K562 (cell line): ENCODE measurements around the gene EIF3J. TPM values are rescaled to one million over a fixed set of nuclear protein-coding genes. Genes with fewer than 3 reads are reported as not detected.

Experiments used
- ATAC-seq: fragments of 200-7000 bp; cut with Tn5 transposase; 3 replicates; pipeline ENCODE4 v1.9.1; 2020; ENCODE audit warnings: moderate library complexity
- BruUV-seq: library from RNA; stranded (reverse); fragments of 400-500 nt; replicated peaks from 2 replicates; lab custom pipeline; 2021; lab: Mats Ljungman, UMichigan
- CTCF ChIA-PET: fragments of 300-600 bp; formaldehyde crosslinking; extraction: SDS; loops from one replicate; lab custom pipeline; 2021; ENCODE audit warnings: low intra/inter-chr PET ratio; lab: Yijun Ruan, JAX
- POLR2A ChIA-PET: fragments of 300-600, 350-650 bp; sonication (Branson Sonifier 250); formaldehyde crosslinking; extraction: SDS; loops from one replicate; lab custom pipeline; 2021; ENCODE audit warnings: antibody characterized with exemption, inconsistent platforms; lab: Yijun Ruan, JAX
- DNase-seq, 4 experiments: peaks; one replicate each; pipeline versions ENCODE4 v3.0.0 to v3.0.0-alpha.2; 2011 to 2018; ENCODE audit warnings: low spot score in 3 of 4, mixed read lengths in 3 of 4; ENCODE audit errors: extremely low read depth in 1 of 4
- FAIRE-seq: peaks from 2 replicates; lab custom pipeline; 2011; peaks lifted over from hg19 to GRCh38; lab: Jason Lieb, UNC
- H2AFZ ChIP-seq: 2 replicates; pipeline ENCODE4 v1.6.0; 2011; ENCODE audit warnings: low read depth, low read length, control low read depth, inconsistent platforms
- H3K27ac ChIP-seq: fragments of 200-600 bp; 3 replicates; pipeline ENCODE4 v1.8.0; 2011; ENCODE audit warnings: low read depth, mild to moderate bottlenecking, control low read depth, inconsistent platforms, low read length, moderate library complexity, mixed read lengths; ENCODE audit errors: extremely low read depth
- H3K27me3 ChIP-seq, 2 experiments: fragments of 300-600 bp in 1 of 2; 2 replicates in 1 of 2; 3 replicates in 1 of 2; pipeline versions ENCODE4 v1.6.0 to v1.8.0; 2011; ENCODE audit warnings: inconsistent platforms in 2 of 2, low read length in 2 of 2, mild to moderate bottlenecking in 1 of 2, mixed read lengths in 1 of 2, moderate library complexity in 1 of 2; ENCODE audit not compliant: control insufficient read depth in 2 of 2, insufficient read depth in 2 of 2
- H3K36me3 ChIP-seq: fragments of 300-600 bp; 3 replicates; pipeline ENCODE4 v1.8.0; 2011; ENCODE audit warnings: mild to moderate bottlenecking, low read length, inconsistent platforms; ENCODE audit not compliant: control insufficient read depth, insufficient read depth
- H3K4me1 ChIP-seq, 2 experiments: fragments of 200-600 bp in 1 of 2; replicated peaks in 1 of 2; 2 replicates in 1 of 2; 3 replicates in 1 of 2; pipeline versions ENCODE4 v1.5.1 to v1.8.0; 2011; ENCODE audit warnings: inconsistent platforms in 2 of 2, low read length in 2 of 2, mild to moderate bottlenecking in 1 of 2, mixed read lengths in 1 of 2, moderate library complexity in 1 of 2; ENCODE audit not compliant: control insufficient read depth in 2 of 2, insufficient read depth in 2 of 2
- H3K4me2 ChIP-seq: 2 replicates; pipeline ENCODE4 v1.6.1; 2011; ENCODE audit warnings: low read length, control low read depth, inconsistent platforms, mixed read lengths; ENCODE audit not compliant: insufficient read depth
- H3K4me3 ChIP-seq: fragments of 200-600 bp; sonication (generic), shearing (Covaris generic); 2 replicates; pipeline ENCODE4 v1.5.1; 2016; ENCODE audit warnings: control low read depth, inconsistent platforms
- H3K79me2 ChIP-seq: fragments of 200-600 bp; 3 replicates; pipeline ENCODE4 v1.8.0; 2011; ENCODE audit warnings: low read length, inconsistent platforms; ENCODE audit not compliant: control insufficient read depth, insufficient read depth
- H3K9ac ChIP-seq, 2 experiments: 2 replicates each; pipeline versions ENCODE4 v1.6.0 to v1.6.1; 2011; ENCODE audit warnings: low read depth in 2 of 2, low read length in 2 of 2, control low read depth in 1 of 2, inconsistent platforms in 1 of 2, mild to moderate bottlenecking in 1 of 2, mixed read lengths in 1 of 2; ENCODE audit not compliant: insufficient read depth in 1 of 2
- H3K9me1 ChIP-seq: one replicate; pipeline ENCODE4 v1.6.0; 2011; ENCODE audit warnings: inconsistent platforms, mild to moderate bottlenecking, low read length, moderate library complexity; ENCODE audit not compliant: control insufficient read depth, insufficient read depth
- H3K9me3 ChIP-seq: replicated peaks from 2 replicates; pipeline ENCODE4 v1.5.1; 2011; ENCODE audit warnings: low read depth, low read length, inconsistent platforms; ENCODE audit not compliant: control insufficient read depth, insufficient read depth
- H4K20me1 ChIP-seq: replicated peaks from 2 replicates; pipeline ENCODE4 v1.6.1; 2011; ENCODE audit warnings: low read length, inconsistent platforms, mixed read lengths; ENCODE audit not compliant: control insufficient read depth, insufficient read depth
- ERF ChIP-seq: fragments of 450-650 bp; formaldehyde crosslinking; IDR thresholded peaks from 2 replicates; pipeline ENCODE4 v1.4.0; 2020; ENCODE audit warnings: mild to moderate bottlenecking, mixed read lengths
- EZH2 ChIP-seq: IDR thresholded peaks from 2 replicates; pipeline ENCODE4 v1.6.1; 2012; ENCODE audit warnings: low read depth, mild to moderate bottlenecking, inconsistent platforms, low read length, borderline replicate concordance
- HDAC6 ChIP-seq: IDR thresholded peaks from 2 replicates; pipeline ENCODE4 v1.6.1; 2012; ENCODE audit warnings: low read depth, mild to moderate bottlenecking, control low read depth, inconsistent platforms, low read length, moderate library complexity
- NBN ChIP-seq: fragments of 450-650 bp; IDR thresholded peaks from 2 replicates; pipeline ENCODE4 v1.6.1; 2016; ENCODE audit warnings: low read depth, mild to moderate bottlenecking
- POLR2AphosphoS5 ChIP-seq: IDR thresholded peaks from 2 replicates; pipeline ENCODE4 v1.6.1; 2011; ENCODE audit warnings: mild to moderate bottlenecking, low read depth, low read length, moderate library complexity; ENCODE audit not compliant: control insufficient read depth, insufficient read depth
- ZNF507 ChIP-seq: conservative IDR thresholded peaks from 2 replicates; pipeline ENCODE4 v1.6.1; 2017; ENCODE audit warnings: missing genetic modification characterization, missing compliant biosample characterization
- ZNF695 ChIP-seq: fragments of 450-650 bp; formaldehyde crosslinking; IDR thresholded peaks from 2 replicates; pipeline ENCODE4 v1.4.0; 2020; ENCODE audit warnings: mild to moderate bottlenecking, moderate library complexity
- ZNF696 ChIP-seq: fragments of 250-450 bp; sonication (Bioruptor Pico); conservative IDR thresholded peaks from 2 replicates; pipeline ENCODE4 v1.4.0; 2020; ENCODE audit warnings: mild to moderate bottlenecking, moderate library complexity
- WGBS: fragments of 100-300 bp; shearing (Covaris generic); methylation state at CpG from one replicate; pipeline ENCODE4 v1.1.6; 2016; ENCODE audit warnings: low coverage, mixed read lengths; ENCODE audit not compliant: insufficient coverage; ENCODE audit errors: missing lambda C conversion rate; 5-methylcytosine and 5-hydroxymethylcytosine counted together
- in situ Hi-C: fragments of 300-500 bp; cut with MboI; formaldehyde crosslinking; loops from 4 replicates; pipeline ENCODE4 v1.15.0; 2018; ENCODE audit warnings: inconsistent platforms, mixed read lengths
- intact Hi-C: fragments of 100-400 bp; cut with micrococcal nuclease; formaldehyde crosslinking; loops from 2 replicates; pipeline ENCODE4 v1.14.2; 2022
- polyA plus RNA-seq, 8 experiments: library from polyadenylated mRNA; depleted of rRNA in 4 of 8; stranded (reverse) in 5 of 8; unstranded in 3 of 8; fragments of >200 nt; fragmentation: Nextera tagmentation in 2 of 8; fragmentation: Illumina TruSeq in 1 of 8; extraction: Ambion mirVana in 2 of 8; extraction: Trizol in 1 of 8; gene quantifications; 2 replicates each; pipeline versions ENCODE4 v1.2.1 to v1.2.3, GENCODE V29; 2011 to 2014; ENCODE audit warnings: inconsistent platforms in 1 of 8, missing spikeins in 1 of 8
- total RNA-seq, 7 experiments: library from RNA; depleted of rRNA in 6 of 7; stranded (reverse); fragments of >200 nt in 6 of 7; fragmentation: Illumina TruSeq in 2 of 7; extraction: Trizol in 2 of 7; gene quantifications; 2 replicates each; pipeline versions ENCODE4 v1.2.1 to v1.2.3, GENCODE V29; 2011 to 2021; ENCODE audit warnings: low replicate concordance in 1 of 7
- TF ChIP-seq, protein P1 (sequence below), 2 experiments: IDR thresholded peaks; 2 replicates each; pipeline ENCODE4 v1.6.1; 2012; ENCODE audit warnings: improper control_type of control experiment in 2 of 2, low read depth in 2 of 2, low read length in 2 of 2, borderline replicate concordance in 1 of 2
- TF ChIP-seq, protein P2 (sequence below): sonication (generic); formaldehyde crosslinking; IDR thresholded peaks from 2 replicates; pipeline ENCODE4 v1.5.0; 2020; ENCODE audit warnings: missing genetic modification reagents
- TF ChIP-seq, protein P3 (sequence below), 2 experiments: fragments of 450-650 bp in 1 of 2; sonication (generic) in 1 of 2; formaldehyde crosslinking in 1 of 2; IDR thresholded peaks in 1 of 2; conservative IDR thresholded peaks in 1 of 2; 2 replicates each; pipeline versions ENCODE4 v1.6.1 to v1.8.1; 2016 to 2023; ENCODE audit warnings: mild to moderate bottlenecking in 2 of 2, moderate library complexity in 2 of 2, inconsistent platforms in 1 of 2, missing genetic modification reagents in 1 of 2

The EIF3J gene
- total and polyA plus RNA-seq, 9 of the 15 experiments (the other 6 are each of a cell fraction or from before 2014, with no cell fraction given), result 44.2 to 217 (median 151) TPM

DNA sequence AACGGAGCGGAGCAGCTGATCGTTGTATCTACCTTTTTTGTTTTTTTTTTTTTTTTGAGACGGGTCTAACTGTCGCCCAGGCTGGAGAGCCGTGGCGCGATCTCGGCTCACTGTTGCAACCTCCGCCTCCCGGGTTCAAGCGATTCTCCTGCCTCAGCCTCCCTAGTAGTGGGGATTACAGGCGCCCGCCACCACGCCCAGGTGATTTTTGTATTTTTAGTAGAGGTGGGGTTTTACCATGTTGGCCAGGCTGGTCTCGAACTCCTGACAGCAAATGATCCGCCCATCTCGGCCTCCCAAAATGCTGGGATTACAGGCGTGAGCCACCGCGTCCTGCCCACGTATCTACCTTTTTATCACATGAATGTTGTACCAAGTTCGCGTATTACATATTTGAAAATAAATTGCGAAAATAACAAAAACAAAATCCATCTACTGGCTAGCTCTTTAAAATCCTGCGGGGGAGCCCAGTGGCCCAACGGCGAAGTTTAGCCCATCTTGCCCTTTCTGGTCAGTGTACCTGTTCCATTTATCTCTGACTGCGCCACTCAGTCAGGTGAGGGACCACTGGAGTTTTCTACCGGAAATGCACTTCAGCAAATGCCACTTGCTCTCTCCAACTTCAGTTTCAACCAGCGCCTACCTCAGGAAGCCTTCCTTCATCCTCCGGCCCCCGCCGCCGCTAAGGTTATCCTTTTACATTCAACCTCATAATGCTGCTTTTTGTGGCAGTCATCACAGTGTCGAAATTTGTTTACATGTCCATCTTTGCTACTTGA is 1.2 kb upstream of the EIF3J start (continued):
- no peak for TF ChIP-seq POLR2AphosphoS5
- TF ChIP-seq, protein P1, sequence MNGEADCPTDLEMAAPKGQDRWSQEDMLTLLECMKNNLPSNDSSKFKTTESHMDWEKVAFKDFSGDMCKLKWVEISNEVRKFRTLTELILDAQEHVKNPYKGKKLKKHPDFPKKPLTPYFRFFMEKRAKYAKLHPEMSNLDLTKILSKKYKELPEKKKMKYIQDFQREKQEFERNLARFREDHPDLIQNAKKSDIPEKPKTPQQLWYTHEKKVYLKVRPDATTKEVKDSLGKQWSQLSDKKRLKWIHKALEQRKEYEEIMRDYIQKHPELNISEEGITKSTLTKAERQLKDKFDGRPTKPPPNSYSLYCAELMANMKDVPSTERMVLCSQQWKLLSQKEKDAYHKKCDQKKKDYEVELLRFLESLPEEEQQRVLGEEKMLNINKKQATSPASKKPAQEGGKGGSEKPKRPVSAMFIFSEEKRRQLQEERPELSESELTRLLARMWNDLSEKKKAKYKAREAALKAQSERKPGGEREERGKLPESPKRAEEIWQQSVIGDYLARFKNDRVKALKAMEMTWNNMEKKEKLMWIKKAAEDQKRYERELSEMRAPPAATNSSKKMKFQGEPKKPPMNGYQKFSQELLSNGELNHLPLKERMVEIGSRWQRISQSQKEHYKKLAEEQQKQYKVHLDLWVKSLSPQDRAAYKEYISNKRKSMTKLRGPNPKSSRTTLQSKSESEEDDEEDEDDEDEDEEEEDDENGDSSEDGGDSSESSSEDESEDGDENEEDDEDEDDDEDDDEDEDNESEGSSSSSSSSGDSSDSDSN (IDR thresholded peaks at IDR 0.05; ENCODE audit: borderline replicate concordance in 1 of 2, low read depth in 2 of 2, low read length in 2 of 2), result no peak

DNA sequence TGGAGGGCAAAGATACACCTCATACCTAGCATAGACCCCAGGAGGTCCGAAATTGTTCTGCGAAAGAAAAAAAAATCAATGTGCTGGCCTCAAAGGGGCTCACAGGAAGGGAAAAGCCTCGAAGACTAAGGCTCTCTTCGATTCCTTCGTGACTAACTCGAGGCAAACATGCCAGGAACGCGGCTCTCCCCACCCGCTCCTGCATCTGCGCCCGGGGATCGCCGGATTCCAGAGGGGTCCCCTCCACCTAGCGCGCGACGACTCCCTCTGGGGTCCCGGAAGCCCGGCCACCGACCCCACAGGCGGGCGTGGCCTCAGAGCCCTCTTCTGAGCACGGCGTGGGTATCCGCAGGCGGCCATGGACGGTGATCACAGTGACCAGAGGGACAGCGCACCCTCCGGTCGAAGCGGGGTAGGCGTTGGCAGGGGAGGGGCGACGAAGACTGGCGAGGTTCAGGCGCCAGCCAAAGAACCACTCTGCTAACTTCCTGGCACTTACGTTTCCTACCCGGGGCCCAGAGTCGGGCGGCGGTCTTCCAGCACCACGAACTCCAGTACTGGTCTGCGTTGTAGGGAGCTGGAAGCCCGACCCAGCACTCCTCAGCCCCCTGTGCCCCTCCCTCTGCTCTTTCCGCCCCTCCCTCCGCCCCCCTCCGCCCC is 515 bp upstream of the EIF3J start:
- peak; percentile 88 for ATAC-seq
- peaks cover 10 to 27% of the 10 kb centered on the region in 2 experiments; a peak in 4 of 5 replicates for H3K4me1 ChIP-seq
- in situ Hi-C loops (no loop called here), intact Hi-C loops (loop anchor here (10.0 kb wide), 1 partner anchor 322 kb away; no protein-coding TSS in a partner anchor)
- DNase-seq, result peak; percentile 84 to 87 (median 86)
- H3K9ac ChIP-seq, result peak overlapping the region; percentile 81 to 93
- no peaks in the 10 kb centered on the region for H3K27me3 ChIP-seq
- WGBS, result under 1% methylated on average over 40 of the region's 47 CpGs
- peaks cover 64% of the 10 kb centered on the region for H3K79me2 ChIP-seq
- peak overlapping the region; percentile 99 for H3K4me3 ChIP-seq
- BruUV-seq, result no TSS peak
- FAIRE-seq, result peak; percentile 70
- H3K27ac ChIP-seq, result peak overlapping the region; percentile 83
- no peaks in the 10 kb centered on the region for H3K9me3 ChIP-seq
- no peaks in the 10 kb centered on the region for H3K9me1 ChIP-seq
- peaks cover 12% of the 10 kb centered on the region; the same call in 1 of the 2 replicates for H4K20me1 ChIP-seq
- POLR2A ChIA-PET, result interaction anchor here (0.6 to 2.4 kb wide), 11 partner anchors 10 to 724 kb away, joined by 3 to 26 read pairs (median 5); no protein-coding TSS in a partner anchor
- H2AFZ ChIP-seq, result peak overlapping the region; percentile 96
- H3K36me3 ChIP-seq, result peaks cover 41% of the 10 kb centered on the region
- CTCF ChIA-PET, result no interaction called here
- H3K4me2 ChIP-seq, result peak overlapping the region; percentile 97
- TF ChIP-seq EZH2 (no peak), HDAC6 (no peak), NBN (no peak), ZNF507 (tag) (no peak), ERF (no peak), ZNF695 (CRISPR knock-in tag) (0 out of 2 replicates have a peak, but pooled peaks have one; percentile 79), ZNF696 (no peak)
- TF ChIP-seq, protein P2, sequence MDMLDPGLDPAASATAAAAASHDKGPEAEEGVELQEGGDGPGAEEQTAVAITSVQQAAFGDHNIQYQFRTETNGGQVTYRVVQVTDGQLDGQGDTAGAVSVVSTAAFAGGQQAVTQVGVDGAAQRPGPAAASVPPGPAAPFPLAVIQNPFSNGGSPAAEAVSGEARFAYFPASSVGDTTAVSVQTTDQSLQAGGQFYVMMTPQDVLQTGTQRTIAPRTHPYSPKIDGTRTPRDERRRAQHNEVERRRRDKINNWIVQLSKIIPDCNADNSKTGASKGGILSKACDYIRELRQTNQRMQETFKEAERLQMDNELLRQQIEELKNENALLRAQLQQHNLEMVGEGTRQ (CRISPR knock-in tag), result no peak
- TF ChIP-seq, protein P3, sequence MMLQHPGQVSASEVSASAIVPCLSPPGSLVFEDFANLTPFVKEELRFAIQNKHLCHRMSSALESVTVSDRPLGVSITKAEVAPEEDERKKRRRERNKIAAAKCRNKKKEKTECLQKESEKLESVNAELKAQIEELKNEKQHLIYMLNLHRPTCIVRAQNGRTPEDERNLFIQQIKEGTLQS (IDR thresholded peaks at IDR 0.05), result no peak
- TF ChIP-seq, protein P3 (CRISPR knock-in tag; conservative IDR thresholded peaks at IDR 0.05), result 0 out of 2 replicates have a peak, but pooled peaks have one; percentile 64
